Measurements from ENCODE around the gene NQO2.

Gene NQO2

DNA sequence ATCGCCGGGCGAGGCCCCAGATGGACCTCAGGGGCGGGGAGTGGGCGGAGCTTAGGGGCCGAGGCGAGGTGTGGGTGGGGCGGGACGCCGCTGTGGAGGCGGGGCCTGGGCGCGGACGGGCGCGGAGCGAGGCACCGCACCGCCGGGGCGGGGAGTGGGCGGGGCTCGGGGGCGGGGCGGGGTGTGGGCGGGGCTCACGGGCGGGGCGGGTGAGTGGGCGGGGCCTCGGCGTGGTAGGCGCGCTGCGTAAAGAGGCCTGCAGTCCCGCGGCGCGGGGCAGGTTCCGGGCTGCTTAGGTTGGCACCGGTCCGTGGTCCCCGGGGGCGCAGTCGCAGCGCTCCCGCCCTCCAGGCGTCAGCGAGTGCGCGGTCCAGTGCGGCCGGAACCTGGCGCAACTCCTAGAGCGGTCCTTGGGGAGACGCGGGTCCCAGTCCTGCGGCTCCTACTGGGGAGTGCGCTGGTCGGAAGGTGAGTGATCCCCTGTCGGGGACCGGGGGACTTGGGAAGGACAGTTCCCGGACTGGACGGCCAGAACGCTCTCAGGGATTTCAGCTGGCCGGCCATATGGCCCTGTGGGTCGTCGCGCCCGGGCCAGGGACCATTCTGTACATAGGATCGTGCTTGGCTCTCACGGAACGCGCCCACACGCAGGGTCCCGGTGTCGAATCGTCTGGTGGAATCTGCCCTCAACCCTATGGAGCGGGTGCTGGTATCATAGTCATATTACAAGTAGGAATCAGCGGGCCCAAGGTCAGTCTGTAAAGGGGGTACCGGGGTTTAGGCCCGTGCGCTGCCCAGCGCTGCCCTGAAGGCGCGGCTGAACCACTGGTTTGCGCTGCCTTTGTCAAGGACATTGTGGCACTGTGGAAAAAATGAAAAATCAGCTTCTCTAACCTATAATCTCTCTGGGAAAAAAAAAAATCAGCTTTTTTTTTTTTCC lies at the start of gene NQO2:
Gene NQO2 (plus strand): TSS at position 277 of the 940 bp plus-strand sequence. CDS start 6,659 bp downstream, outside the sequence.
- TF ChIP-seq GATA3 (IDR thresholded peaks at IDR 0.05; ENCODE audit: low read depth, low read length) = no peak
- no peak for TF ChIP-seq GATA2 (IDR thresholded peaks at IDR 0.05; ENCODE audit: low read depth, low read length)

DNA sequence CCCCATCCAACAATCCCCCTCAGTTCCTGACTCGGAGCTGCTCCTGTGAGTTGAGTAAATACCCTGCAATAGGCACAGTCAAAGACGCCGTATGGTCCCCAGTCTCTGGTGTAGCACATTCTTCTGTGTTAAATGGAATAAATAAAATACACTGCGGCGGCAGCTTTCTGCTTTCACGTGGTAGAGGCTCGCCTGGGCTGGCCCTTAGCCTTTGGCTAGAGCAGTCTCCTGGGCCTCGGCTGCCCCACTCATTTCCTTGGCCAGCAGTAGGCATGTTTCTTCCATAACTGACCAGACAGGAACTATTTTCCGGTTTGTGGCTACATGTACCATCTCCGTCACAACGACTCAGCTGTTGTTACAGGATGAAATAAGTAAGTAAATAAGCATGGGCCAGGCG lies 49.0 kb upstream of the NQO2 start:
- TF ChIP-seq GATA3 (IDR thresholded peaks at IDR 0.05; ENCODE audit: low read depth, low read length) (no peak), GATA2 (IDR thresholded peaks at IDR 0.05; ENCODE audit: low read depth, low read length) (no peak)

DNA sequence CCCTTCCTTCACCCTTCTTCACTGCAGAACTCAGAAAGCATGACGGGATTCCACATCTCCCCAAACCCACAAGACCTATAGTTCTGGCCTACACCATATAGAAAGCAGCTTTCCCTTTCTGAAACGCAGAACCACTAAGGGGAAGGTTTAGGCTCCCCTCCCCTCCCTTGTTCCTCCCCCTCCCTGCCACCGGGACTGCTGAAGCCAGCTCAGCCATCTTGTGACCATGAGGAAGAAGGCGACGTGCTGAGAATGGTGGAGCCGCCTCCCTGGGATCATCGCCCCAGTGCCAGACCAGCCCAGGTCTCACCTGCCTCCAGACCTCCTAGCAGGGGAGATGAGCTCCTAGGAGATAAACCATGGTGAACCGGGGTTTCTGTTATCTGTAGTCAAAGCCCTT lies 48.0 kb upstream of the NQO2 start:
- no peak for TF ChIP-seq GATA3 (IDR thresholded peaks at IDR 0.05; ENCODE audit: low read depth, low read length)
- TF ChIP-seq GATA2 (IDR thresholded peaks at IDR 0.05; ENCODE audit: low read depth, low read length) = no peak

DNA sequence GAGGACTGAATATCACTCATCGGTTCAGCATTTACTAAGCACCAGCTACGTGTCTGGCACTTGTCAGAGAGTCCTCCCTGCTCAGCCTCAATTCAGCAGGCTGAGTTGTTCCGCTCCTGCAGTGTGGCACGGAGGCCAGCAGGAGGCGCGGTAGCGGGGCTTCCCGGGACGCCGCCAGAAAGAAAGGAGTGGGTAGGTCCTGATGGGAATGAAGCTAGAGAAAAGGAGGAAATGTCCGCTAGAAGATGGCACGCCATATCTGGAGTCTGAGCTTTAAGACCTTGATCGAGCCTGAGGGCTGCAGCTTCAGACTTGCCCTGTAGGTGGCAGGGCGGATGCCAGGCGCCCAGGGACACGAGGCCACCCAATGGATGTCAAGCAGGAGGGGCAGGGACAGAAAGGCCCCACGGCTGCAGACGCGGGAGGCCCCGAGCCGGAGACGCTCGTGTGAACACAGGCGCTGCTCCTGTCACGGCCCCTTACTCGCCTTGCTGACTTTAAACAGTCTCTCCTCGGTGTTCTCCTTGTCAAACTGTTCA lies 47.1 kb upstream of the NQO2 start:
- TF ChIP-seq GATA3 (IDR thresholded peaks at IDR 0.05; ENCODE audit: low read depth, low read length) (no peak), GATA2 (IDR thresholded peaks at IDR 0.05; ENCODE audit: low read depth, low read length) (no peak)

GRCh38 chr6:2953098-2953497 lies 46.6 kb upstream of the NQO2 start:
- TF ChIP-seq GATA3 (IDR thresholded peaks at IDR 0.05; ENCODE audit: low read depth, low read length) (no peak), GATA2 (IDR thresholded peaks at IDR 0.05; ENCODE audit: low read depth, low read length) (no peak)

GRCh38 chr6:2956930-2957685 lies 42.6 kb upstream of the NQO2 start:
- no peak for TF ChIP-seq GATA3 (IDR thresholded peaks at IDR 0.05; ENCODE audit: low read depth, low read length)

DNA sequence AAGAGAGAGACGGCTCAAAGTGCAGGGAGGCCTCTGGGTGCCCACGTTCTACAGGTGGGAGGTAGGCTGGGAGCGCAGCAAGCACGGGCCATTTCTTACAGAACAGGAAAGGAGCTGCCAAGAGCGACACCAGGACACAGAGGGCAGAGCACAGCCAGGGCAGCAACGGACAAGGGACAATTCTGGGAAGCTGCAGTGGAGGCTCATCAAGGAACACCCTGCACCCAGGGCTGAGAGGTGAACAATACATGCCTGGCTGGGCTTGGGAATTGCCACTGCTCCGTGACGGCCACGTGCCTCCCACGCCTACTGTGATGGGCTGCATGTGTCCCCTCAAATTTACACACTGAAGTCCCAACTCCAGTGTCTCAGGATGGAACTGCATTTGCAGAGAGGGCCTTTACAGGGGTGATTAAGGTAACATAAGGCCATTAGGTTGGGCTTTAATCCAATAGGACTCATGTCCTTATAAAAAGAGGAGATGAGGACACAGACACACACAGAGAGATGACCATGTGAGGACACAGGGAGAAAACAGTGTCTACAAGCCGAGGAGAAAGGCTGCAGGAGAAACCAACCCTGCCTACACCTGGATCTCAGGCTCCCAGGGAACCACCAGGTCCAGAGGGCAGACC lies 41.9 kb upstream of the NQO2 start:
- TF ChIP-seq GATA3 (IDR thresholded peaks at IDR 0.05; ENCODE audit: low read depth, low read length) (no peak), GATA2 (IDR thresholded peaks at IDR 0.05; ENCODE audit: low read depth, low read length) (no peak)

DNA sequence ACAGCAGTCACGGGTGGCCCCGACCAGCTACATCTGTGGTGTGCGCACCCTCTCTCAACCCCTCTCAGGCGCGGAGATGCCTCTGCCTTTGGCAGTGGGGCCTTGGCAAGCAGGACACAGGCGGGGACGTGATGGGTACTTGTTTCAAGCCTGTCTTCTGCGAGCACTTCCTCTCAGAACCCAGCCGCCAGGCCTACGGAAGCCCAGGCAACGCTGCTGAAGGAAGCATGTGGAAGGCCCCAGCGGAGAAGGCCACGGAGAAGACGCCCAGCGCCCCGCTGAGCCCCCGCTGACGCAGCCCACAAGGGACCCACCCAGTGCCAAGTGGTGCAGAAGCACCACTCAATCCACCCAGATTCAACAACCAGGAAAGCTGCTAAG lies 41.4 kb upstream of the NQO2 start:
- TF ChIP-seq GATA2 (IDR thresholded peaks at IDR 0.05; ENCODE audit: low read depth, low read length) (no peak), GATA3 (IDR thresholded peaks at IDR 0.05; ENCODE audit: low read depth, low read length) (no peak)

GRCh38 chr6:2958776-2959175 lies 40.9 kb upstream of the NQO2 start:
- no peak for TF ChIP-seq GATA2 (IDR thresholded peaks at IDR 0.05; ENCODE audit: low read depth, low read length)
- TF ChIP-seq GATA3 (IDR thresholded peaks at IDR 0.05; ENCODE audit: low read depth, low read length) = no peak

DNA sequence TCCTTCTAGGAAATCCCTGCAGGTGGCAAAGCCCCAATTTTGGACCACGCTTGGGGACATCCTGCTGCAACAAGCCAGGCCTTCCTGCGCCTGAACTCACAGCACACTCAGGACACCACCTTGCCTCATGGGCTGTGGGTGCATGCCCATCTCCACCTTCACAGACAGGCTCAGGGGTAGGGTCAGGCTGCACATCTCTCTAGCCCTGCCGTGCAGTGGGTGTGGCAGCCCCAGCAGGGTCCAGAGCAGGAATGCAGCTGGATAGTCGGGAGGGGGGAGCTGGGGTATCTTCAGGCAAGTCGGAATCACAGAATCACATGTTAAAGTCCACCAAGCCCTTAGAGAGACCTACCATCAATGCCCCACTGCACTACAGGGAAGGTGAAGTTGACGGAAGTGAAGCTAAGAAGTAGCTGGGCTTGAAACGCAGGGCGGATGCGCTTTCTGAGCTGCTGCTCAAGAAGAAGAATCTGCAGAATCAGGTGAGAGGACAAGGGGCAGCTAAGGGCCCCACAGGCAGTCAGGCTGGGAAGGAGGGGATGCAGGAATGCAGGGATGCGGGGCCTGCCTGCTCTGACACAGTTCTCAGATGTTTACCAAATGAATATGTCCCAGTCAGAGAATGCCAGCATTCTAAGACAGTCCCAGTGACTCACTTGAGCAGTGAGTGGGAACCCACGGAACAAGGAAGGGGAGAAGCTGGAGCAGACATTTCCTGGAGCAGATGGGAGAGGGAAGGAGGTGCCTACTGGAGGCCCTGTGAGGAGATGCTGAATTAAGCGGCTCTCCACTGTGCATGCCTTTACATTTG lies 39.6 kb upstream of the NQO2 start:
- TF ChIP-seq GATA2 (IDR thresholded peaks at IDR 0.05; ENCODE audit: low read depth, low read length) = no peak
- no peak for TF ChIP-seq GATA3 (IDR thresholded peaks at IDR 0.05; ENCODE audit: low read depth, low read length)

DNA sequence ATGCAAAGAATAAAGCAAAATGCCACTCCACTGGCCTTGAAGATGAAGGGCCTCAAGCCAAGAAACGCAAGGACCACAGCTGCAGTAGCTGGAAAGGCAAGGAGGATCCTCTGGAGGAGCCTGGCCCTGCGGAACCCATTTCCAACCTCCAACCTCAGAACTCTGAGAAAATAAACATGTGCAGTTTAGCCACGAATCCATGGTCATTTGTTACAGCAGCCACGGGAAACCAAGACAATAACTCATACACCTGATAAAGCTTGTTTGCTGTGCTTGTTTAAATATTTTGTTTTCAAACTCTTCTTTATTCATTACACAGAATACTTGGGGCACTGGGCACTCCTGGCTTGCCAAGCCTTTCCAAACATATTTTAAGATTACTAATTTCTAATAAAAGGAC lies 38.8 kb upstream of the NQO2 start:
- TF ChIP-seq GATA2 (IDR thresholded peaks at IDR 0.05; ENCODE audit: low read depth, low read length) = no peak
- TF ChIP-seq GATA3 (IDR thresholded peaks at IDR 0.05; ENCODE audit: low read depth, low read length) = no peak

DNA sequence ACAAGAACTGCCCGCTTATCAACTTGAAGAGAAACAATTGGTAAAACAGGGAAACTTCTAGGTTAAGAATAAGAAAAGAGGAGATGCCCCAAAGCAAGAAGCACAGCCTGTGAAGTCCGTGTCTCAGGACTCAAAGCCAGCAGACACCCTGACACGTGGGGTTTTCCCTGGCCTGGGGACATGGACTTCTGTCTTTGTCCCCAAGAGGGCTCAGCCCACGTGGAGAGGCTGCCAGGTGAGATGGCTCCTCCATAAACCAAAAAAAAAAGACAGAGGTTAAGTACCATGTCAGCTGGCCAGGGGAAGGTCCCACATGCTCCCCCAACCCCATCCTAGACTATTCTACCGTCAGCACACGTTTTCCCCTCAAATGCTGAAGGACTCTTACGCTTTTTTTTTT lies 38.2 kb upstream of the NQO2 start:
- TF ChIP-seq GATA3 (IDR thresholded peaks at IDR 0.05; ENCODE audit: low read depth, low read length) = no peak
- TF ChIP-seq GATA2 (IDR thresholded peaks at IDR 0.05; ENCODE audit: low read depth, low read length) = no peak

- TF ChIP-seq GATA3 (IDR thresholded peaks at IDR 0.05; ENCODE audit: low read depth, low read length) = no peak
- no peak for TF ChIP-seq GATA2 (IDR thresholded peaks at IDR 0.05; ENCODE audit: low read depth, low read length)
Observed at GRCh38 chr6:2962004-2962403, 37.7 kb upstream of the NQO2 start.

Data from SH-SY5Y (cell line).